ENCODE data around the gene MB.

Gene MB

DNA sequence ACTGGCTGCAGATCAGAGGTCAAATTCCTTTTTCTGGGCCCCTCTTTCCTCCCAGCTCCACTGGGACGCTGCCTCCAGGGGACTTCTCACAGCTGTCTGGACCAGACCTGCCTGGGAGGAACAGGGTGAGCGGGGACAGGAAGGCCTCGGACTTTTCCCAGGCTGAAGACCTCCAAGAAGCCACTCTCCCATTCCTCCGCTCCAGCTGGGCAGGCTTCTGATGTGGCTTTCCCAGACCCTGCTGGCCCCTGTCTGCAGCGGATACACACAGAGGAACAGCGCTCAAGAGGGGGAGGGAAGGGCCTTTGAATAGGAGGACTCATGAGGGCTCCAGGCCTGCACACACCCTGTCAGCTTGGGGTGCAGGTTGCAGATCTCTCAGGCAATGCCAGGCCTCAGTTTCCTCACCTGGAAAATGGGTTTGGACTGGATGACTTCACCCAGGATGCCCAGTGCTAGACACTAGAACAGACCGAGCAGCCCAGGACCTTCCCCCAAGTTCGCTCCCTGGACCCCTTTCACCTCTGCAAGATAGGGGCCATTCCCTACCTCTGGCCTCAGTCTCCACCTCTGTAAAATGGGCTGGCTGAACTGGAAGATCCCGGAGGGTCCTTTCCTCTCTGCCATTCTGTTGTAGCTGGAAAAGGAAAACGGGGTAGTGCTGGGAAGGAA is 36.6 kb downstream of the MB start:
- H3K4me3 Mint-ChIP-seq: no peak overlapping the region
- H3K4me1 Mint-ChIP-seq (ENCODE audit: low read depth in 2 of 2): peaks cover 0 to 4% of the 10 kb centered on the region in 2 donors
- H3K27me3 Mint-ChIP-seq: peaks cover 8 to 17% of the 10 kb centered on the region in 2 donors
- H3K9me3 Mint-ChIP-seq: no peaks in the 10 kb centered on the region
- no peak overlapping the region for H3K27ac Mint-ChIP-seq
- ATAC-seq (replicated peaks) (no peak), DNase-seq (no peak)
- no peaks in the 10 kb centered on the region for H3K36me3 Mint-ChIP-seq (ENCODE audit: insufficient read depth)

DNA sequence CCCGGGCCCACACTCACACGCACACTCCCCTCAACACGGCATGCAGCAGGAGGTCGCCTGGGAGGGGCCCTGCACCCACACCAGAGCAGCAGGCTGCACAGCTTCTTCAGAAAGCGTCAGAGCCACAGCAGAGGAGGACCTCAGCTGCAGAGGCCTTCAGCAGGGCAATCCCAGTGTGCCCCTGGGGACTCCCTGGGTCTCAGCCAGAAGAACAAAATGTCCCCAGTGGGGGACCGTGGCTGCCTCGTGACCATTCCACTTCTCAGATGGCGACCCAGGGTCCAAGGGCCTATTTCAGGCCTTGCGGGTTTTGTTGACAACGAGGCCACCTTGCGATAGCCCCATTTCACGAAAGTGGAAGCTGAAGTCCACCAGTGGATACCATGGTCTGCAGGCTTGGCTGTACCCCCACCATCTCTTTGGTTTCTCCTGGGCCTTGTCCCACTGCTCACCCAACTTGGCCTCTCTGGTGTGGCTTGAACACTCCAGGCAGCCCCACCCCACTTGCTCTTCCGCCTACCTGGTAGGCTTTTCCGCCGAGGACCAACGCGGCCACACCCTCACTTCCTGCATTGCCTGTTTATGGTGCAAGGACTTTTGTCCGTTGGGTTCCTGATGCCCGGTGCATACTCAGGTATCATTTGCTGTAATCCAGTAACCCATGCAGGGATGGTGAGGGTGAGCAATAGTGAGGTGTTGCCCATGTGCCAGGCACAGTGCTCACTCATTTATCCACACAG is 38.1 kb downstream of the MB start:
- Mint-ChIP-seq H3K9me3 (no peaks in the 10 kb centered on the region), H3K27ac (no peak overlapping the region), H3K27me3 (peaks cover 15 to 25% of the 10 kb centered on the region in 2 donors), H3K4me3 (no peak overlapping the region), H3K4me1 (ENCODE audit: low read depth in 2 of 2) (peaks cover 0 to 4% of the 10 kb centered on the region in 2 donors), H3K36me3 (ENCODE audit: insufficient read depth) (no peaks in the 10 kb centered on the region)
- no peak for ATAC-seq (replicated peaks)
- no peak for DNase-seq

DNA sequence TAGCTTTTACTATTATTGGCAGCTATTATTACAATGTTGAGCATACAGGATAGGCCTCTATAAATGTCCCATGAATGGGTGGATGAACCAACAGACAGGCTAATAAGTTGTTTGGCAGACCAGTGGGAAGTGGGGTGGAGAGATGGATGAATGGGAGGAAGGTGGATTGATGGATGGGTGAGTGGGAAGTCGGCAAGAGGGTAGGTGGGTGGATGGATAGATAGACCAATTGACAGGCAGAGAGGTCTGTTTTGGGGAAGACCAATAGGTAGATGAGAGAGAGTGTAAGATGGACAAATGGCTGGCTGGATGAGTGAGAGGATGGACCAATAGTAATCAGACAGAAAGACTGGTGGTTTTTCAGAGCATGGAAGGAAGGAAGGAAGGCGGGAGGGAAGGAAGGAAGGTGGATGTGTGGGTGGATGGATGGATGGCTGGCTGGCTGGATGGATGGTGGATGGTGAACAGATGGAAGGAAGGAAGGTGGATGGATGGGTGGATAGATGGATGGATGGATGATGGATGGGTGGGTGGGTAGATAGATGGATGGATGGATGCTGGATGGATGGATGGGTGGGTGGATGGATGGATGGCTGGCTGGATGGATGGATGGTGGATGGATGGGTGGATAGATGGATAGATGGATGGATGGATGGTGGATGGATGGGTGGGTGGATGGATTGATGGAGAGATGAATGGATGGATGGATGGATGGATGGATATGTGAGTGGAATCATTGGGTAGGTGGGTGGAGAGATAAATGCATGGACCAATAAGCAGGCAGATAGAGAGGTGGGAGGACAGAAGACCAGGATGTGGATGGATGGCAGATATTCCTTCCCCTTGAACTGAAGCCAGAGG is 39.1 kb downstream of the MB start:
- no peak overlapping the region for H3K4me3 Mint-ChIP-seq
- peaks cover 0 to 2% of the 10 kb centered on the region in 2 donors for H3K4me1 Mint-ChIP-seq (ENCODE audit: low read depth in 2 of 2)
- DNase-seq (no peak), ATAC-seq (replicated peaks) (no peak)
- peaks cover 7 to 19% of the 10 kb centered on the region in 2 donors for H3K27me3 Mint-ChIP-seq
- no peaks in the 10 kb centered on the region for H3K36me3 Mint-ChIP-seq (ENCODE audit: insufficient read depth)
- H3K27ac Mint-ChIP-seq: no peak overlapping the region
- H3K9me3 Mint-ChIP-seq: no peaks in the 10 kb centered on the region

- no peak for ATAC-seq (replicated peaks)
- Mint-ChIP-seq H3K27me3 (peaks cover 7 to 19% of the 10 kb centered on the region in 2 donors), H3K36me3 (ENCODE audit: insufficient read depth) (no peaks in the 10 kb centered on the region), H3K4me1 (ENCODE audit: low read depth in 2 of 2) (no peaks in the 10 kb centered on the region), H3K9me3 (no peaks in the 10 kb centered on the region), H3K4me3 (no peak overlapping the region), H3K27ac (no peak overlapping the region)
- no peak for DNase-seq
Measured at GRCh38 chr22:35576671-35577070, 40.5 kb downstream of the MB start.

GRCh38 chr22:35575116-35575748 is 41.9 kb downstream of the MB start:
- Mint-ChIP-seq H3K36me3 (ENCODE audit: insufficient read depth) (no peaks in the 10 kb centered on the region), H3K4me3 (no peak overlapping the region), H3K9me3 (no peaks in the 10 kb centered on the region), H3K4me1 (ENCODE audit: low read depth in 2 of 2) (no peaks in the 10 kb centered on the region), H3K27ac (no peak overlapping the region), H3K27me3 (peaks cover 18 to 32% of the 10 kb centered on the region in 2 donors)
- DNase-seq (no peak), ATAC-seq (replicated peaks) (no peak)

DNA sequence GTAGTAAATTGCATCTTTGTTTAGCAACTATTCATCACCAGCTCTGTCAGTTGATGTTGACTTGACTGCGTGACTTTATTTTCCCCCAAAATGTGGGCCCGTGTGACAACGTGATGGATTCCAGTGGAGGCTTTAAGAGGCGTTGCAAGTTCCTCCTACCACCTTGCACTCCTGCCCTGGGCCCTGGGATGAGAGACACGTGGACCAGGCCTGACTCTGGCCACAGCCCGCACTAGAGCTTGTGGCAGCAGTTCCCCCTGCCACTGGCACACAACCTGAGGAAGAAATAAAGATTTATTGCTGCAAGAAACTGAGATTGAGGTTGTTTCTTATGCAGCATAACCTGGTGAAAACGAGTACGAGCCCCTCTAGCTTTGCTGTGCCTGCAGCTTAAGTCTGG is 44.6 kb downstream of the MB start:
- ATAC-seq (replicated peaks): no peak
- Mint-ChIP-seq H3K4me3 (no peak overlapping the region), H3K27ac (no peak overlapping the region), H3K27me3 (peaks cover 20 to 53% of the 10 kb centered on the region in 2 donors), H3K36me3 (ENCODE audit: insufficient read depth) (no peaks in the 10 kb centered on the region), H3K4me1 (ENCODE audit: low read depth in 2 of 2) (no peaks in the 10 kb centered on the region), H3K9me3 (no peaks in the 10 kb centered on the region)
- no peak for DNase-seq

GRCh38 chr22:35570686-35571194 is 46.4 kb downstream of the MB start:
- DNase-seq (no peak), ATAC-seq (replicated peaks) (no peak)
- peaks cover 5% of the 10 kb centered on the region for H3K36me3 Mint-ChIP-seq (ENCODE audit: insufficient read depth)
- no peaks in the 10 kb centered on the region for H3K9me3 Mint-ChIP-seq
- H3K4me1 Mint-ChIP-seq (ENCODE audit: low read depth in 2 of 2): no peaks in the 10 kb centered on the region
- no peak overlapping the region for H3K27ac Mint-ChIP-seq
- H3K27me3 Mint-ChIP-seq: peaks cover 22 to 57% of the 10 kb centered on the region in 2 donors
- H3K4me3 Mint-ChIP-seq: no peak overlapping the region

- no peaks in the 10 kb centered on the region for H3K9me3 Mint-ChIP-seq
- no peak overlapping the region for H3K4me3 Mint-ChIP-seq
- ATAC-seq (replicated peaks): no peak
- H3K36me3 Mint-ChIP-seq (ENCODE audit: insufficient read depth): peaks cover 5% of the 10 kb centered on the region
- no peak overlapping the region for H3K27ac Mint-ChIP-seq
- no peaks in the 10 kb centered on the region for H3K4me1 Mint-ChIP-seq (ENCODE audit: low read depth in 2 of 2)
- peaks cover 30 to 62% of the 10 kb centered on the region in 2 donors for H3K27me3 Mint-ChIP-seq
- DNase-seq: no peak
Measured at GRCh38 chr22:35569916-35570315, 47.2 kb downstream of the MB start.

GRCh38 chr22:35568751-35569739 is 48.1 kb downstream of the MB start:
- Mint-ChIP-seq H3K36me3 (ENCODE audit: insufficient read depth) (peaks cover 5% of the 10 kb centered on the region), H3K27ac (no peak overlapping the region), H3K9me3 (no peaks in the 10 kb centered on the region), H3K27me3 (peaks cover 32 to 62% of the 10 kb centered on the region in 2 donors), H3K4me3 (no peak overlapping the region), H3K4me1 (ENCODE audit: low read depth in 2 of 2) (no peaks in the 10 kb centered on the region)
- ATAC-seq (replicated peaks) (no peak), DNase-seq (no peak)

- H3K27ac Mint-ChIP-seq: no peak overlapping the region
- peaks cover 41 to 74% of the 10 kb centered on the region in 2 donors for H3K27me3 Mint-ChIP-seq
- H3K4me1 Mint-ChIP-seq (ENCODE audit: low read depth in 2 of 2): no peaks in the 10 kb centered on the region
- no peaks in the 10 kb centered on the region for H3K9me3 Mint-ChIP-seq
- DNase-seq (no peak), ATAC-seq (replicated peaks) (no peak)
- H3K4me3 Mint-ChIP-seq: no peak overlapping the region
- H3K36me3 Mint-ChIP-seq (ENCODE audit: insufficient read depth): peaks cover 5% of the 10 kb centered on the region
Measured at GRCh38 chr22:35567351-35568141, 49.6 kb downstream of the MB start.

DNA sequence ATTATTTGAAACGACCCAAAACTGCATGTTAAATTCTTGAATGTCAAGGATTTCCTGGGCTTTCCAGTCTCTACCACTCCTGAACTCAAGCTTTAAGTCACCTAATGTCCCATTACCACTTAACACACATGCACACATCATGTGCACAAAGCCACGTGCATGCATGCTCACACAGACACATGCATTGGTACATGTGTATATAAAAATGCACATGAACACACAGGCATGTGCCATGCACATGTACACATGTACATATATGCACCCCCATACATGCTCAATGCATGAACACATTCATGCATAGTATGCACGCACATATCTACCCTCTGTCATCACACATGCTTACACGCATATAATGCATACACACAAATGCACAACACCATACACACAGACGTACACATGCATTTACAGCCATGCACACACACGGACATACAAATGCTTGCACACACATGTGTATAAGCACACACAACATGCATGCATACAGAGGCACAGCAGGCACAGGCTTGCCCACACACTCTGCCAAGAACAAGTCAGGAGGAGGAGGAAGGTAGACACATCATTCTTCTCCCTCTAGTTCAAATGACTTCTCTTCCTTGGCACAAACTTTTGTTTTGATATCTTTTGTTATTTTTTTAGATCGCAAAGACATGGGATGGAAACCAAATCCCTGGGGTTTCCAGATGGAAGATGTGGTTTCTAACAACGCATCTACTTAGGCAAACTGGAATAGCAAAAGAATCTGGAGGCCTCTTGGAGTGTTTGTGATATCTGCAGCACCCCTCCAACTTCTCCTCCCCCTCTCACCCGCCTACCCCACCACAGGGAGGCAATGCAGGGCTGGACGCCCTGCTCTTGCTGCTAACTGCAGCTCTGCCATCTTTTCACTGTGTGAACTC is 51.9 kb downstream of the MB start:
- H3K4me3 Mint-ChIP-seq: no peak overlapping the region
- H3K4me1 Mint-ChIP-seq (ENCODE audit: low read depth in 2 of 2): no peaks in the 10 kb centered on the region
- no peak overlapping the region for H3K27ac Mint-ChIP-seq
- H3K9me3 Mint-ChIP-seq: no peaks in the 10 kb centered on the region
- peaks cover 8% of the 10 kb centered on the region for H3K36me3 Mint-ChIP-seq (ENCODE audit: insufficient read depth)
- ATAC-seq (replicated peaks) (no peak), DNase-seq (no peak)
- H3K27me3 Mint-ChIP-seq: peaks cover 51 to 82% of the 10 kb centered on the region in 2 donors

All from effector memory CD8-positive, alpha-beta T cell (primary cell).